ENCODE results near the gene IGSF11. TPM values are rescaled to one million over a fixed set of nuclear protein-coding genes. Genes with fewer than 3 reads are reported as not detected.

The IGSF11 gene
- total RNA-seq, 2 experiments from 2014 or later, result 0.53 to 0.58 TPM

- CTCF ChIA-PET, result no interaction called here
- Mint-ChIP-seq H3K27ac (no peak overlapping the region), H3K9me3 (no peaks in the 10 kb centered on the region)
Observed at GRCh38 chr3:118974356-118975097, 60.1 kb downstream of the IGSF11 start.

GRCh38 chr3:118973050-118973449 lies 61.6 kb downstream of the IGSF11 start:
- no peaks in the 10 kb centered on the region for H3K4me1 ChIP-seq (ENCODE audit: insufficient read depth, low read length)
- DNase-seq (no peak), ATAC-seq (ENCODE audit: poor library complexity) (no peak)
- no peaks in the 10 kb centered on the region for H3K27me3 ChIP-seq (ENCODE audit: control insufficient read depth in 1 of 2, insufficient read depth in 2 of 2, low read length in 2 of 2)
- no peak overlapping the region for H3K27ac Mint-ChIP-seq
- H3K4me3 Mint-ChIP-seq, result no peak overlapping the region
- H3K27me3 Mint-ChIP-seq, result peaks cover 4% of the 10 kb centered on the region
- no peaks in the 10 kb centered on the region for H3K9me3 Mint-ChIP-seq
- ChIA-PET POLR2A (no interaction called here), CTCF (no interaction called here)
- H3K4me1 Mint-ChIP-seq (ENCODE audit: low read depth), result peaks cover 14% of the 10 kb centered on the region
- TF ChIP-seq CTCF (IDR thresholded peaks at IDR 0.05), result no peak
- no peak overlapping the region for H3K27ac ChIP-seq (ENCODE audit: low read depth in 1 of 2, low read length in 2 of 2)
- intact Hi-C loops (cut with DNase I, micrococcal nuclease), result no loop called here
- no peaks in the 10 kb centered on the region for H3K9me3 ChIP-seq (ENCODE audit: control insufficient read depth in 1 of 2, insufficient read depth in 1 of 2, low read length in 2 of 2)
- no peak overlapping the region for H3K4me3 ChIP-seq (ENCODE audit: low read length)
- H3K36me3 Mint-ChIP-seq (ENCODE audit: low read depth), result no peaks in the 10 kb centered on the region
- H3K36me3 ChIP-seq (ENCODE audit: insufficient read depth, low read length), result no peaks in the 10 kb centered on the region

More at GRCh38 chr3:118974356-118975097, 60.1 kb downstream of the IGSF11 start:
- intact Hi-C loops (cut with DNase I, micrococcal nuclease), result no loop called here
- H3K9me3 ChIP-seq (ENCODE audit: control insufficient read depth in 1 of 2, insufficient read depth in 1 of 2, low read length in 2 of 2), result no peaks in the 10 kb centered on the region
- H3K36me3 Mint-ChIP-seq (ENCODE audit: low read depth), result no peaks in the 10 kb centered on the region
- no peak overlapping the region for H3K4me3 ChIP-seq (ENCODE audit: low read length)
- H3K27me3 ChIP-seq (ENCODE audit: control insufficient read depth in 1 of 2, insufficient read depth in 2 of 2, low read length in 2 of 2), result no peaks in the 10 kb centered on the region
- POLR2A ChIA-PET, result no interaction called here
- no peak overlapping the region for H3K27ac ChIP-seq (ENCODE audit: low read depth in 1 of 2, low read length in 2 of 2)
- no peak for TF ChIP-seq CTCF (IDR thresholded peaks at IDR 0.05)
- DNase-seq (no peak), ATAC-seq (ENCODE audit: poor library complexity) (no peak)
- H3K36me3 ChIP-seq (ENCODE audit: insufficient read depth, low read length), result no peaks in the 10 kb centered on the region
- H3K27me3 Mint-ChIP-seq, result peaks cover 4% of the 10 kb centered on the region
- H3K4me1 Mint-ChIP-seq (ENCODE audit: low read depth), result peaks cover 14% of the 10 kb centered on the region
- no peaks in the 10 kb centered on the region for H3K4me1 ChIP-seq (ENCODE audit: insufficient read depth, low read length)
- H3K4me3 Mint-ChIP-seq, result no peak overlapping the region

GRCh38 chr3:118970819-118971218 lies 63.8 kb downstream of the IGSF11 start:
- Mint-ChIP-seq H3K4me1 (ENCODE audit: low read depth) (peaks cover 8% of the 10 kb centered on the region), H3K27me3 (peaks cover 8% of the 10 kb centered on the region), H3K4me3 (no peak overlapping the region), H3K27ac (no peak overlapping the region), H3K36me3 (ENCODE audit: low read depth) (no peaks in the 10 kb centered on the region), H3K9me3 (no peaks in the 10 kb centered on the region)
- ChIA-PET POLR2A (interaction anchor here (0.7 kb wide), 2 partner anchors 15 to 71 kb away, joined by 3 read pairs; no protein-coding TSS in a partner anchor), CTCF (interaction anchor here (0.8 kb wide), 1 partner anchor 89 kb away, joined by 4 read pairs; no protein-coding TSS in a partner anchor)
- no peaks in the 10 kb centered on the region for H3K36me3 ChIP-seq (ENCODE audit: insufficient read depth, low read length)
- no peak for TF ChIP-seq CTCF (IDR thresholded peaks at IDR 0.05)
- DNase-seq (no peak), ATAC-seq (ENCODE audit: poor library complexity) (no peak)
- H3K4me3 ChIP-seq (ENCODE audit: low read length), result no peak overlapping the region
- no peaks in the 10 kb centered on the region for H3K9me3 ChIP-seq (ENCODE audit: control insufficient read depth in 1 of 2, insufficient read depth in 1 of 2, low read length in 2 of 2)
- H3K4me1 ChIP-seq (ENCODE audit: insufficient read depth, low read length), result no peaks in the 10 kb centered on the region
- no peak overlapping the region for H3K27ac ChIP-seq (ENCODE audit: low read depth in 1 of 2, low read length in 2 of 2)
- H3K27me3 ChIP-seq (ENCODE audit: control insufficient read depth in 1 of 2, insufficient read depth in 2 of 2, low read length in 2 of 2), result no peaks in the 10 kb centered on the region
- intact Hi-C loops (cut with DNase I, micrococcal nuclease), result no loop called here
